A549 (cell line): ENCODE measurements around the gene PDCD1. TPM values are rescaled to one million over a fixed set of nuclear protein-coding genes. Genes with fewer than 3 reads are reported as not detected.

Experiments used
- ATAC-seq, 2 experiments: fragments of 200-7000 bp in 1 of 2; fragments of >200 bp in 1 of 2; cut with Nextera tagmentation in 1 of 2; cut with Tn5 transposase in 1 of 2; 3 replicates each; pipeline versions ENCODE4 v1.8.0 to v1.9.1; 2018 to 2020; ENCODE audit warnings: mild to moderate bottlenecking in 1 of 2, moderate library complexity in 1 of 2
- CTCF ChIA-PET: fragments of 300-600 bp; sonication (Branson Sonifier 250); formaldehyde crosslinking; extraction: SDS; loops from one replicate; lab custom pipeline; 2021; ENCODE audit warnings: antibody characterized with exemption, inconsistent platforms; lab: Yijun Ruan, JAX
- POLR2A ChIA-PET: fragments of 350-600 bp; formaldehyde crosslinking; extraction: SDS; loops from one replicate; lab custom pipeline; 2021; ENCODE audit warnings: antibody characterized with exemption, inconsistent platforms; lab: Yijun Ruan, JAX
- DNase-seq, 2 experiments: peaks; one replicate each; pipeline versions ENCODE4 v3.0.0 to v3.0.0-alpha.2; 2011 to 2016; ENCODE audit warnings: low read depth in 1 of 2, low spot score in 1 of 2
- FAIRE-seq: peaks from 2 replicates; lab custom pipeline; 2011; peaks lifted over from hg19 to GRCh38; lab: Jason Lieb, UNC
- H3K27ac ChIP-seq, 2 experiments: fragments of >200 bp; sonication (Bioruptor Twin); formaldehyde crosslinking; 3 replicates each; pipeline ENCODE4 v1.5.1; 2016 to 2017
- H3K4me1 ChIP-seq: fragments of >200 bp; sonication (Bioruptor Twin); formaldehyde crosslinking; 3 replicates; pipeline ENCODE4 v1.6.1; 2016
- H3K4me2 ChIP-seq: fragments of >200 bp; sonication (Bioruptor Twin); formaldehyde crosslinking; 3 replicates; pipeline ENCODE4 v1.6.1; 2016
- H3K4me3 ChIP-seq: fragments of >200 bp; sonication (Bioruptor Twin); formaldehyde crosslinking; 3 replicates; pipeline ENCODE4 v1.5.1; 2016
- H3K9me3 ChIP-seq: fragments of >200 bp; sonication (Bioruptor Twin); formaldehyde crosslinking; 3 replicates; pipeline ENCODE4 v1.6.1; 2016
- CBX2 ChIP-seq: fragments of 200-600 bp; sonication (generic); IDR thresholded peaks from 2 replicates; pipeline ENCODE4 v1.6.1; 2016; ENCODE audit warnings: low read depth, mild to moderate bottlenecking, borderline replicate concordance
- CHD4 ChIP-seq: fragments of 200-600 bp; sonication (generic); IDR thresholded peaks from 2 replicates; pipeline ENCODE4 v1.6.1; 2016; ENCODE audit warnings: antibody characterized with exemption, mild to moderate bottlenecking, borderline replicate concordance
- EHF ChIP-seq: fragments of 250-450 bp; sonication (Bioruptor Pico); IDR thresholded peaks from 2 replicates; pipeline ENCODE4 v1.5.0; 2020; ENCODE audit warnings: mild to moderate bottlenecking
- EHMT2 ChIP-seq: fragments of 200-600 bp; sonication (generic); IDR thresholded peaks from 2 replicates; pipeline ENCODE4 v1.6.1; 2016; ENCODE audit warnings: antibody characterized with exemption, low read depth, mild to moderate bottlenecking, moderate library complexity
- FOSB ChIP-seq: fragments of 250-450 bp; sonication (Bioruptor Pico); IDR thresholded peaks from 2 replicates; pipeline ENCODE4 v1.5.0; 2020; ENCODE audit warnings: mild to moderate bottlenecking, moderate library complexity
- FOSL2 ChIP-seq, 2 experiments: fragments of 450-650 bp in 1 of 2; fragments of >200 bp in 1 of 2; sonication (Bioruptor Twin) in 1 of 2; formaldehyde crosslinking; IDR thresholded peaks; 2 replicates each; pipeline versions ENCODE4 v1.5.0 to v1.6.1; 2016 to 2020; ENCODE audit warnings: mild to moderate bottlenecking in 1 of 2, moderate library complexity in 1 of 2
- GATA3 ChIP-seq: IDR thresholded peaks from 2 replicates; pipeline ENCODE4 v1.6.1; 2012; ENCODE audit warnings: borderline replicate concordance
- HEYL ChIP-seq: fragments of 250-450 bp; sonication (Bioruptor Pico); IDR thresholded peaks from 2 replicates; pipeline ENCODE4 v1.8.0; 2021; ENCODE audit warnings: mild to moderate bottlenecking, moderate library complexity
- HOXB13 ChIP-seq: fragments of 250-450 bp; sonication (Bioruptor Pico); IDR thresholded peaks from 2 replicates; pipeline ENCODE4 v1.5.0; 2020; ENCODE audit warnings: low read depth, mild to moderate bottlenecking, moderate library complexity
- JUN ChIP-seq, 2 experiments: fragments of >200 bp; sonication (Bioruptor Twin); formaldehyde crosslinking; IDR thresholded peaks; 2 replicates in 1 of 2; 3 replicates in 1 of 2; pipeline ENCODE4 v1.6.1; 2016 to 2017
- MAZ ChIP-seq: fragments of 150-350 bp; IDR thresholded peaks from 2 replicates; pipeline ENCODE4 v1.6.1; 2014; ENCODE audit warnings: antibody characterized with exemption, low read depth, low read length, borderline replicate concordance
- MYC ChIP-seq: IDR thresholded peaks from 2 replicates; pipeline ENCODE4 v1.6.1; 2012; ENCODE audit warnings: mild to moderate bottlenecking, inconsistent platforms, low read length, improper control_type of control experiment, borderline replicate concordance
- NFE2L2 ChIP-seq: fragments of 150-350 bp; conservative IDR thresholded peaks from 2 replicates; pipeline ENCODE4 v1.6.1; 2014; ENCODE audit warnings: low read length
- NPAS2 ChIP-seq: fragments of 250-450 bp; sonication (Bioruptor Pico); IDR thresholded peaks from 2 replicates; pipeline ENCODE4 v1.8.0; 2022; ENCODE audit warnings: mild to moderate bottlenecking, moderate library complexity, borderline replicate concordance
- NR3C1 ChIP-seq: fragments of >200 bp; sonication (Bioruptor Twin); formaldehyde crosslinking; IDR thresholded peaks from 3 replicates; pipeline ENCODE4 v1.6.1; 2017
- POLR2A ChIP-seq: IDR thresholded peaks from 2 replicates; pipeline ENCODE4 v1.6.1; 2012; ENCODE audit warnings: mild to moderate bottlenecking, low read length
- POLR2AphosphoS2 ChIP-seq: conservative IDR thresholded peaks from 2 replicates; pipeline ENCODE4 v1.6.1; 2012; ENCODE audit warnings: low read length, improper control_type of control experiment, inconsistent platforms
- RCOR1 ChIP-seq: fragments of 150-350 bp; IDR thresholded peaks from 2 replicates; pipeline ENCODE4 v1.6.1; 2014; ENCODE audit warnings: antibody characterized with exemption, low read length, low read depth
- TFCP2L1 ChIP-seq: fragments of 250-450 bp; sonication (Bioruptor Pico); IDR thresholded peaks from 2 replicates; pipeline ENCODE4 v1.5.0; 2021; ENCODE audit warnings: mild to moderate bottlenecking
- ZFP36 ChIP-seq: fragments of 450-650 bp; IDR thresholded peaks from 2 replicates; pipeline ENCODE4 v1.6.1; 2014; ENCODE audit warnings: borderline replicate concordance; ENCODE audit not compliant: partially characterized antibody
- ZSCAN20 ChIP-seq: fragments of 250-450 bp; sonication (Bioruptor Pico); IDR thresholded peaks from 2 replicates; pipeline ENCODE4 v1.8.0; 2022; ENCODE audit warnings: mild to moderate bottlenecking, moderate library complexity
- WGBS: methylation state at CpG from one replicate; pipeline ENCODE4 v1.1.6; 2017; ENCODE audit errors: missing lambda C conversion rate; 5-methylcytosine and 5-hydroxymethylcytosine counted together
- polyA plus RNA-seq, 4 experiments: library from polyadenylated mRNA; depleted of rRNA in 3 of 4; stranded (reverse); fragments of >200 nt; fragmentation: RNase III in 1 of 4; extraction: RNeasy Plus Mini Kit Qiagen cat#74134 plus additional on column Dnase treatment in 1 of 4; gene quantifications; 2 replicates in 3 of 4; 3 replicates in 1 of 4; pipeline ENCODE4 v1.2.3, GENCODE V29; 2011 to 2017
- TF ChIP-seq, protein P1 (sequence below): IDR thresholded peaks from 2 replicates; pipeline ENCODE4 v1.6.1; 2012
- TF ChIP-seq, protein P2 (sequence below): fragments of 200-600 bp; sonication (generic); IDR thresholded peaks from 2 replicates; pipeline ENCODE4 v1.6.1; 2016; ENCODE audit warnings: antibody characterized with exemption, mild to moderate bottlenecking, moderate library complexity
- TF ChIP-seq, protein P3 (sequence below): fragments of >200 bp; sonication (Bioruptor Twin); formaldehyde crosslinking; IDR thresholded peaks from 3 replicates; pipeline ENCODE4 v1.6.1; 2016
- TF ChIP-seq, protein P4 (sequence below): fragments of >200 bp; sonication (Bioruptor Twin); formaldehyde crosslinking; IDR thresholded peaks from 2 replicates; pipeline ENCODE4 v1.6.1; 2016

Gene PDCD1
- polyA plus RNA-seq, 2 of the 4 experiments (the other 2 are of a cell fraction) = not detected

DNA sequence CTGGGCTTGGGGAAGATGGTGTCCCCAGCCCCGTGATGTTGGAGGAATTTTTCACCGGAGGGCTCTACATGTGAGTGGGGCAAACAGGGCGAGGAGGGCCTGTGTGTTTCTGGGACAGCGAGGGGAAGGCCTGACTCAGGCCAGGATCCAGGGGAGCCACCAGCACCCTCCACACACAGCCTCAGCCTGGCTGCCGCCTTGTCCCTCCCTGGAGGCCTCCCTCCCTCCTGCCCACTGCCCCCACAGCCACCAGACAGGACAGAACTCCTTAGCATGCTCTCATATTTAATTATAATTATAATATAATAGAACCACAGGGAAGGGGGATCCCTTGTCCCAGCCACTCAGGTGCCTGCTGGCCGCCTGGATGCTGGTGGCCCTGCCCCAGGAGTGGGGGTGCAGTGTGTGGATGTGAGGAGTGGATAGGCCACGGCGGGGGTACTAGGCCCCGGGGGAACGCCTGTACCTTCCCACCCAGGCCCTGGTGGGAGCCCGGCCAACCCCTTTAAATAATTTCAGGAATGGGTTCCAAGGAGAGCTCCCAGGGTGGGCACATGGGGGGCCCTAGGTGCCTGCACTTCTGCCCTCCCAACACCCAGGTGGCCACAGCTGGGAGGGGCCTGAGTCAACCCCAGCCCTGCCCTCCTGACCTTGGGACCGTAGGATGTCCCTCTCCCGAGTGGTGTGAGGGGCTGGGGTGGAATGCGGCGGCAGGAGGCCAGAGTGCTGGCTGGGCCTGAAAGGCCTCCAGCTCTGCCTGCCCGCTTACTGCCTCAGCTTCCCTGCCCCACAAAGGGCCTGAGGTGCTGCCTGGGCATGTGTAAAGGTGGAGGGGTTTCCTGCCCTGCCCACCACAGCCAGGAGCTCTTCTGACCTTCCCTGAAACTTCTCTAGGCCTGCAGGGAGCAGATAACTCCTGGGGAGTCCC is 8.8 kb downstream of the PDCD1 start:
- ATAC-seq (no peak), FAIRE-seq (no peak), DNase-seq (no peak)
- ChIA-PET POLR2A (no interaction called here), CTCF (interaction anchor here (1.0 kb wide), 1 partner anchor 29 kb away, joined by 3 read pairs; no protein-coding TSS in a partner anchor)
- WGBS = 65% methylated on average over 16 of the region's 16 CpGs
- Histone ChIP-seq H3K9me3 (no peaks in the 10 kb centered on the region), H3K27ac (no peak overlapping the region), H3K4me2 (no peak overlapping the region), H3K4me1 (no peaks in the 10 kb centered on the region; the same call in 2 of the 3 replicates), H3K4me3 (no peak overlapping the region)
- TF ChIP-seq NR3C1 (no peak), FOSB (CRISPR knock-in tag) (no peak), MYC (no peak), GATA3 (no peak), JUN (IDR thresholded peaks at IDR 0.05) (no peak), CBX2 (no peak), ZSCAN20 (CRISPR knock-in tag) (no peak), MAZ (no peak), RCOR1 (no peak), TFCP2L1 (CRISPR knock-in tag) (no peak), HOXB13 (CRISPR knock-in tag) (no peak), NPAS2 (no peak), CHD4 (no peak), ZFP36 (no peak)
- TF ChIP-seq, protein P1, sequence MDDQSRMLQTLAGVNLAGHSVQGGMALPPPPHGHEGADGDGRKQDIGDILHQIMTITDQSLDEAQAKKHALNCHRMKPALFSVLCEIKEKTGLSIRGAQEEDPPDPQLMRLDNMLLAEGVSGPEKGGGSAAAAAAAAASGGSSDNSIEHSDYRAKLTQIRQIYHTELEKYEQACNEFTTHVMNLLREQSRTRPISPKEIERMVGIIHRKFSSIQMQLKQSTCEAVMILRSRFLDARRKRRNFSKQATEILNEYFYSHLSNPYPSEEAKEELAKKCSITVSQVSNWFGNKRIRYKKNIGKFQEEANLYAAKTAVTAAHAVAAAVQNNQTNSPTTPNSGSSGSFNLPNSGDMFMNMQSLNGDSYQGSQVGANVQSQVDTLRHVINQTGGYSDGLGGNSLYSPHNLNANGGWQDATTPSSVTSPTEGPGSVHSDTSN = no peak
- TF ChIP-seq, protein P2, sequence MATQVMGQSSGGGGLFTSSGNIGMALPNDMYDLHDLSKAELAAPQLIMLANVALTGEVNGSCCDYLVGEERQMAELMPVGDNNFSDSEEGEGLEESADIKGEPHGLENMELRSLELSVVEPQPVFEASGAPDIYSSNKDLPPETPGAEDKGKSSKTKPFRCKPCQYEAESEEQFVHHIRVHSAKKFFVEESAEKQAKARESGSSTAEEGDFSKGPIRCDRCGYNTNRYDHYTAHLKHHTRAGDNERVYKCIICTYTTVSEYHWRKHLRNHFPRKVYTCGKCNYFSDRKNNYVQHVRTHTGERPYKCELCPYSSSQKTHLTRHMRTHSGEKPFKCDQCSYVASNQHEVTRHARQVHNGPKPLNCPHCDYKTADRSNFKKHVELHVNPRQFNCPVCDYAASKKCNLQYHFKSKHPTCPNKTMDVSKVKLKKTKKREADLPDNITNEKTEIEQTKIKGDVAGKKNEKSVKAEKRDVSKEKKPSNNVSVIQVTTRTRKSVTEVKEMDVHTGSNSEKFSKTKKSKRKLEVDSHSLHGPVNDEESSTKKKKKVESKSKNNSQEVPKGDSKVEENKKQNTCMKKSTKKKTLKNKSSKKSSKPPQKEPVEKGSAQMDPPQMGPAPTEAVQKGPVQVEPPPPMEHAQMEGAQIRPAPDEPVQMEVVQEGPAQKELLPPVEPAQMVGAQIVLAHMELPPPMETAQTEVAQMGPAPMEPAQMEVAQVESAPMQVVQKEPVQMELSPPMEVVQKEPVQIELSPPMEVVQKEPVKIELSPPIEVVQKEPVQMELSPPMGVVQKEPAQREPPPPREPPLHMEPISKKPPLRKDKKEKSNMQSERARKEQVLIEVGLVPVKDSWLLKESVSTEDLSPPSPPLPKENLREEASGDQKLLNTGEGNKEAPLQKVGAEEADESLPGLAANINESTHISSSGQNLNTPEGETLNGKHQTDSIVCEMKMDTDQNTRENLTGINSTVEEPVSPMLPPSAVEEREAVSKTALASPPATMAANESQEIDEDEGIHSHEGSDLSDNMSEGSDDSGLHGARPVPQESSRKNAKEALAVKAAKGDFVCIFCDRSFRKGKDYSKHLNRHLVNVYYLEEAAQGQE = no peak

DNA sequence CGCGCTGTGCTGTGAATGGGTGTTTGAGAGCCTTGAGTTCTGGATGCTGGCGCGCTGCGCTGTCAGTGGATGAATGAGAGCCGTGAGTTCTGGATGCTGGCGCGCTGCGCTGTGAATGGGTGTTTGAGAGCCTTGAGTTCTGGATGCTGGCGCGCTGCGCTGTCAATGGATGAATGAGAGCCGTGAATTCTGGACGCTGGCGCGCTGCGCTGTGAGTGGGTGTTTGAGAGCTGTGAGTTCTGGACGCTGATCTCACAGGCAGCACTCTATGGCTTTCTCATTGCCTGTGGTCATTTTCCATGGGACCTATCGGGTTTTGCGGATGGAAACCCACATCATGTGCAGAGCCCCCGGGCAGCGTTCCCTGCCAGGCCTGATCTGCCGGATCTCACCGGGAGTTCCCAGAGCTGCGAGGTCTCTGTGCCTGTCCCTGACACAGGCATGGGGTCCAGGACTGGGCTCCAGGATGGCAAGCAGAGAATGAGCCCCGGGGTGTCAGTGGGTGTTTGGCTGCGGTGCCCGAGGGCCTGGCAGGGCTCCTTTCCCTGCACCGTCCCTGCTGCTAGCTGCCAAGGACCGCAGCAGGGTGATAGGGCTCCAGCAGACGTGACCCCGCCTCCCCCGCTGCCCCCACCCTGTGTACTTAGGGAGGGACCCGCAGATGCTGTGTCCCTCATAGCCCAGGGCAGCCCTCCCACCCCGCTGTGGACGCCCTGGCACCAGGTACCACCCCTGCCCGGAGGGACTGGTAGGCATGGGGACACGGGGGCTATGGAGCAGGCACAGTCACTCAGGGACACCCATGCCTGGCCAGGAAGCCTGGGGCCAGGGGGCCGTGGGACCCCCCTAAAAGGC is 9.7 kb downstream of the PDCD1 start:
- Histone ChIP-seq H3K4me2 (no peak overlapping the region), H3K27ac (no peak overlapping the region)
- whole genome bisulfite sequencing = 73% methylated on average over 29 of the region's 39 CpGs
- ATAC-seq = no peak
- POLR2A ChIA-PET = no interaction called here
- TF ChIP-seq EHMT2 = no peak
- no peak for TF ChIP-seq NFE2L2
- TF ChIP-seq POLR2AphosphoS2 = no peak
- no peak for TF ChIP-seq ZFP36
- no peak for TF ChIP-seq EHF (CRISPR knock-in tag)
- TF ChIP-seq, protein P3, sequence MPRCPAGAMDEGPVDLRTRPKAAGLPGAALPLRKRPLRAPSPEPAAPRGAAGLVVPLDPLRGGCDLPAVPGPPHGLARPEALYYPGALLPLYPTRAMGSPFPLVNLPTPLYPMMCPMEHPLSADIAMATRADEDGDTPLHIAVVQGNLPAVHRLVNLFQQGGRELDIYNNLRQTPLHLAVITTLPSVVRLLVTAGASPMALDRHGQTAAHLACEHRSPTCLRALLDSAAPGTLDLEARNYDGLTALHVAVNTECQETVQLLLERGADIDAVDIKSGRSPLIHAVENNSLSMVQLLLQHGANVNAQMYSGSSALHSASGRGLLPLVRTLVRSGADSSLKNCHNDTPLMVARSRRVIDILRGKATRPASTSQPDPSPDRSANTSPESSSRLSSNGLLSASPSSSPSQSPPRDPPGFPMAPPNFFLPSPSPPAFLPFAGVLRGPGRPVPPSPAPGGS = no peak
- TF ChIP-seq, protein P1 = no peak
- TF ChIP-seq, protein P4, sequence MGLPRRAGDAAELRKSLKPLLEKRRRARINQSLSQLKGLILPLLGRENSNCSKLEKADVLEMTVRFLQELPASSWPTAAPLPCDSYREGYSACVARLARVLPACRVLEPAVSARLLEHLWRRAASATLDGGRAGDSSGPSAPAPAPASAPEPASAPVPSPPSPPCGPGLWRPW = no peak
- TF ChIP-seq HEYL (CRISPR knock-in tag) = no peak
- TF ChIP-seq FOSL2 (IDR thresholded peaks at IDR 0.05) = no peak
- no peak for TF ChIP-seq FOSL2 (CRISPR knock-in tag; IDR thresholded peaks at IDR 0.05)
- TF ChIP-seq TFCP2L1 (CRISPR knock-in tag) = no peak
- TF ChIP-seq POLR2A = no peak
- TF ChIP-seq, all 56 proteins: peak for 0
- DNase-seq (no peak), FAIRE-seq (no peak)
- H3K9me3 ChIP-seq = no peaks in the 10 kb centered on the region
- CTCF ChIA-PET = no interaction called here
- no peak overlapping the region for H3K4me3 ChIP-seq
- peaks cover 5% of the 10 kb centered on the region; the same call in 1 of the 3 replicates for H3K4me1 ChIP-seq
